Measurements from ENCODE around the gene RAP1GDS1. TPM values are rescaled to one million over a fixed set of nuclear protein-coding genes. Genes with fewer than 3 reads are reported as not detected.
"Not testable (repeated sequence)": the region's sequence is repeated elsewhere in the genome, so short reads cannot be mapped to it uniquely, and the experiment has no call there.

RAP1GDS1 gene
- total RNA-seq, 1 donor from 2014 or later = 40.0 TPM

- DNase-seq (ENCODE audit: low spot score) = not testable (repeated sequence)
Measured at GRCh38 chr4:98479590-98479989, 218.4 kb downstream of the RAP1GDS1 start.

GRCh38 chr4:98480535-98480934 is 219.4 kb downstream of the RAP1GDS1 start:
- no peak for DNase-seq (ENCODE audit: low spot score)

DNA sequence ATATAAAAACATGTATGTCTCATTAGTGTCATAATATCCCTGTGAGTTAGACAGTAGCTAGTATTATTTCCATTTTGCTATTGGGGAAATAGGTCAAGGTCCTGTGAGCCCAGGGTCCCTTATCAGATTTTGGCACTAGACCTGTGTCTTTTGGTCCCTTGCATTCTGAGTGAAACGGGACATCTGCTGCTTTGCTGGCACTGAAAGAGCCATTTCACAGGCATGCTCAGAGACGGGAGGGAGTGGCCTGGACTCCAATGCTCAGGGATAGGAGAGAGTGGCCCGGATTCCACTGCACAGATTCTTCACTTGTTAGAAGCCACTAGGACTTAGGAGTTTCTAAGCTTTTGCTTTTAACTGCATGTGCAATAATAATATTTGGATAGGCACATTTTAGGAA is 220.0 kb downstream of the RAP1GDS1 start:
- no peak for DNase-seq (ENCODE audit: low spot score)

- no peak for DNase-seq (ENCODE audit: low spot score)
Measured at GRCh38 chr4:98482503-98482846, 221.3 kb downstream of the RAP1GDS1 start.

- DNase-seq (ENCODE audit: low spot score) = no peak
Measured at GRCh38 chr4:98482847-98483806, 221.9 kb downstream of the RAP1GDS1 start.

DNA sequence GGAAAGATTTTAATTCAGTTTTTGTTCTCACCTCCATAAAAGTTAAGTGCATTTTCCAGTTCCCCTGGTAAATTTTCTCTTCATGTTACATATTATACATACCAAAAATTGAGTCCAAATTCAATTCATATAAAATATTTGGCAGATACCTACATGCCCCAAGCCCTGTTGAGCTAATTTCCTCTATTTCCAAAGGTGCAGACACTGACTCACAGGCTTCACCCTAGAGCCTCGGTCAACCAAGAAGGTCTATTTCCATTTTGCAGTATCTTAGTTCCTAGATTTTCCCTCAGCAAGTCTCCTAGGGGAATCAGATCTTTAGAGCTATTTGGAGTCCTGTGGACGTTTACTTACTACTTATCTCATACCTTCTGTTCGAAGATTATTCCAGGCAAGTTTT is 222.8 kb downstream of the RAP1GDS1 start:
- DNase-seq (ENCODE audit: low spot score) = no peak

- DNase-seq (ENCODE audit: low spot score) = no peak
Measured at GRCh38 chr4:98485816-98486345, 224.7 kb downstream of the RAP1GDS1 start.

- DNase-seq (ENCODE audit: low spot score) = no peak
Measured at GRCh38 chr4:98490251-98490650, 229.1 kb downstream of the RAP1GDS1 start.

DNA sequence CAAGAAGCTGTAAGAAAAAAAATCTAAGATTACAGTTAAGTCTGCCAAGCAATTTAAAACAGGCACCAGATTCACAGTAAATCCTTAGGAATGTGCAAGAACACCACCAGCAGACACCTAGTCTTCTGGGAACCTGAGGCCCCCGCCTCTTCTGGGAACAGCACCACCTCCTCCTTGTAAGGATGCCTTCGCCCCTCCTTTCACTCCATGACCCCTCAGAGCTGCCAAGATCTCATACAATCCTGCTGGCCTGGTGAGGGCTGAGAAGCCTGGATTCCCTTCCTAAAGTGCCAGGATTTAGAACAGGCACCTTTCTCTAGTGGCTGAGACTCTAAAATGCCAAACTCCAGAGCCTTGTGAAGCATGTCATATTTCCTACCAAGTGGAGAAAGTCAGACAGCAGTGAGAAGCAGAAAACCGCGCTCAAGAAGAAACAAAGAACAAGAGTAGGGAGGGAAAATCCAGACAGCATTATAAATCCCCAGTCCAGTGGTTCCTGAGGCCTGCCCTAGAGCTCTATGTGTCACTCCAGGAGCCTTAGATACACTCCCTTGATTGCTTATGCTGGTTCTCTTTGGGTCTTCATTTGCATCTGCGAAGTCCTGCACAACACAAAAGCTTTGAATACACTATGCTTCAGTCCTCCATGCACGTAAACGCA is 230.8 kb downstream of the RAP1GDS1 start:
- no peak for DNase-seq (ENCODE audit: low spot score)

GRCh38 chr4:98493296-98493695 is 232.1 kb downstream of the RAP1GDS1 start:
- no peak for DNase-seq (ENCODE audit: low spot score)

Other genes with a start within 250 kb of the RAP1GDS1 start
- gene STPG2, start 117.9 kb upstream of the RAP1GDS1 start, total RNA-seq = 0.19 TPM